Activated gamma-delta T cell treated with Interleukin-2 at 50 U/mL for 16 hours (primary cell): ENCODE results near the gene HNRNPUL1.

ENCODE experiments used
- DNase-seq: peaks from one replicate; pipeline ENCODE4 v3.0.0-alpha.2; 2020

HNRNPUL1 gene

DNA sequence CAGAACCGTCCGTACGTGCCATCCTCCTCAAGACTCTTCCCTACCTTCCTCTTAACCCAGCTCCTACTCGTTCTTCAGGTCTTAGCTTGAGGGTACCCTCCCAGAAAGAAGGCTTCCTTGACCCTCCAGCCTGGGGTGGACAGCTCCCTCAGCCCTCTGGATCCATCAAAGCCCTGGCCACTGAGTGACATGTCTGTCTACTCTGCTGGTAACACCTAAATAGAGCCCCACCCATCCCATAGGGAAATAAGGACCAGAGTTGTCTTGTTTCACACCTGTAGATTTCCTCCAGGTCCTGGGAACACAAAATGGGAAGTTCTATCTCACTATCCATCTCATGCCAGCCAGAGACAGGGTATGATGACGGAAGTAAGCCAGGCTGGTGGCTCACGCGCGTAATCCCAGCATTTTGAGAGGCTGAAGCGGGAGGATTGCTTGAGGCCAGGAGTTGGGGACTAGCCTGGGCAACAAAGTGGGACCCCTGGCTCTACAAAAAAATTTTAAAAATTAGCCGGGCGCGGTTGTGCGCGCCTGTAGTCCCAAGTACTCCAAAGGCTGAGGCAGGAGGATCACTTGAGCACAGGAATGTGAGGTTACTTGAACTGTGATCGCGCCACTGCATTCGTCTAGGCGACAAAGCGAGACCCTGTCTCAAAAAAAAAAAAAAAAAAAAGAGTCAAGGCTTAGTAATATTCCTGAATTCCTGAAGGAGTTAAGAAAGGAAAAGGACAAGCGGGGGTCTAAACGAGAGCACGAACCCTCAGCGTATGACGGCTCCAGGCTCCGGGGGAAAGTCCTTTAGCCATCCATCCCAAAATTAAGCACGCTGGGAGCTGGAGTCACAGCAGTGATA, 45.2 kb downstream of the HNRNPUL1 start:
- no peak for DNase-seq

GRCh38 chr19:41310033-41310831, 46.1 kb downstream of the HNRNPUL1 start, which contains the start of gene CCDC97:
CCDC97 (plus strand) TSS chr19:41310172; CDS start chr19:41310311, 139 bp downstream.
- peak; percentile 88 for DNase-seq

DNA sequence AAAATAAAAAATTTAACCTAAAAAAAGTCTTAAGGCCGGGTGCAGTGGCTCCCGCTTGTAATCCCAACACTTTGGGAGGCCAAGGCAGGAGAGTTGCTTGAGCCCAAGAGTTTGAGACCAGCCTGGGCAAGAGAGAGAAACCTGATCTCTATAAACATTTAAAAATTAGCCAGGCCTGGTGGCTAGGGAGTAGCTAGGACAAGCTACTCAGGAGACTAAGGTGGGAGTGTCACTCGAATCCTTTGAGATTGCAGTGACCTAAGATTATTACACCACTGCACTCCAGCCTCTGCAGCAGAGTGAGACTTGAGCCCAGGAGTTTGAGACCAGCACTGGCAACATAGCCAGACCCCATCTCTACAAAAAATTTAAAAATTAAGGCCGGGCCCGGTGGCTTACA, 46.9 kb downstream of the HNRNPUL1 start:
- DNase-seq: no peak

DNA sequence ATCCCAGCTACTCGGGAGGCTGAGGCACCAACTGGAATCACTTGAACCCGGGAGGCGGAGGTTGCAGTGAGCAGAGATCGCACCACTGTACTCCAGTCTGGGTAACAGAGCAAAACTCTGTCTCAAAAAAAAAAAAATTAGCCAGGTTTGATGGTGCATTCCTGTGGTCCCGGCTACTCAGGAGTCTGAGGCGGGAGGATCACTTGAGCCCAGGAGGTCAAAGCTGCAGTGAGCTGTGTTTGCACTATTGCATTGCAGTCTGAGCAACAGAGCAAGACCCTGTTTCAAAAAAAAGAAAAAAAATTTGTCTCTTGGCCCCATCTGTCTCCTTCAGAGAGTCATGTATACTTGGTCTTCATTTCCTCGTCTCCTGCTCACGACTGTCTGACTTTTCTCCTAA, 47.4 kb downstream of the HNRNPUL1 start:
- DNase-seq: no peak

DNA sequence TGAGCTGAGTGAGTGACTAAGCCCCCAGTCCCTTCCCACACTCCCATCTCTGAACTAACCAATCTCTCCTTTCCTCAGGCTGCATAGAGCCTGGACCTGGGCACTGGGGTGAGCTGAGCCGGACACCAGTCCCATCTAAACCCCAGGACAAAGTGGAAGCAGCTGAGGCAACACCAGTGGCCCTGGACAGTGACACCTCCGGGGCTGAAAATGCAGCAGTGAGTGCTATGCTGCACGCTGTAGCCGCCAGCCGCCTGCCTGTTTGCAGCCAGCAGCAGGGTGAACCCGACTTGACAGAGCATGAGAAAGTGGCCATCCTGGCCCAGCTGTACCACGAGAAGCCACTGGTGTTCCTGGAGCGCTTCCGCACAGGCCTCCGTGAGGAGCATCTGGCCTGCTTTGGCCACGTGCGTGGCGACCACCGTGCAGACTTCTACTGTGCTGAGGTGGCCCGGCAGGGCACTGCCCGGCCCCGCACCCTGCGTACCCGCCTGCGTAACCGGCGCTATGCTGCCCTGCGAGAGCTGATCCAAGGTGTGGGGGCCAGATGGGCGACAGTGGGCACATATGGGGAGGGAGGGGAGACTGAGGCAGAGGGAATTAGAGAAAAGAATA, 52.2 kb downstream of the HNRNPUL1 start:
- DNase-seq: no peak

- no peak for DNase-seq
These were observed 54.7 kb downstream of the HNRNPUL1 start for GRCh38 chr19:41318696-41319499.

DNA sequence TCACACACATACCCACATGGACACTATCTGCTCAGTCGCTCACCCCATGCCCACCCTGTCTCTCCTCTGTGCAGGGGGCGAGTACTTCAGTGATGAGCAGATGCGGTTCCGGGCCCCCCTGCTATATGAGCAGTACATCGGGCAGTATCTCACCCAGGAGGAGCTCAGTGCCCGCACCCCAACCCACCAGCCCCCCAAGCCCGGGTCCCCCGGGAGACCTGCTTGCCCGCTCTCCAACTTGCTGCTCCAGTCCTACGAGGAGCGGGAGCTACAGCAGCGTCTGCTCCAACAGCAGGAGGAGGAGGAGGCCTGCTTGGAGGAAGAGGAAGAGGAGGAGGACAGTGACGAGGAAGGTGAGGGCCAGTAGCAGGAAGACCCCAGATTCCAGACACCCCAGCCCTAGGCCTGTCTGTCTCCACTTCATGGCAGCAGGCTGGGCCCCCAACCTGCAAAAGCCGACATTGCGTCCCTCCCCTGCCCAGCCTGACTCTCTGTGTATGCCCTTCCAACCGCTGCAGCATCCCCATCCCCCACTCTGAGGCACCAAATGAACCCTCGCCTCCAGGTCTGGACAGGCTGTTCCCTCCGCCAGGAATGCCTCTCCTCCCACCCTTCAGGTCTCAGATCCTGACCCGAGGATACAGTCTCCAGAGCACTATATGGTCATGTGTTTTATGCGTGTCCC, 55.5 kb downstream of the HNRNPUL1 start:
- no peak for DNase-seq

- no peak for DNase-seq
These were observed 56.0 kb downstream of the HNRNPUL1 start for GRCh38 chr19:41320185-41320518.

- DNase-seq: no peak
These were observed 56.4 kb downstream of the HNRNPUL1 start for GRCh38 chr19:41320568-41320967.

GRCh38 chr19:41321204-41321599, 57.0 kb downstream of the HNRNPUL1 start:
- no peak for DNase-seq

GRCh38 chr19:41321600-41322270, 57.6 kb downstream of the HNRNPUL1 start:
- DNase-seq: no peak

DNA sequence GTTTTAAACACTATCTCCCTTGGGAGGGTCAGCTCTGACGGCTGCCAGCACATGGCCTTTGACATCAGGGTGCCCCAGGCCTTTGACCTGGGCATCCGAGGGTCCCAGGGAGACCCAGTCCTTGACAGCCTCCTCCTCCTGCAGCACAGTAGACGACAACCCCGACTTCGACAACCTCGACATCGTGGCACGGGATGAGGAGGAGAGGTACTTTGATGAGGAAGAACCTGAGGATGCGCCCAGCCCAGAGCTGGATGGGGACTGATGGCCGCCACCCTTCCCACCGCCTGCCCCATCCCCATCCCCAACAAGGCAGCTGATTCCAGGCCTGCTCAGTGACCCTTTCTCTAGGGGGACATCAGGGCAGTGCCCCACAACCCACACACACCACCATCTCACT, 58.3 kb downstream of the HNRNPUL1 start:
- DNase-seq: no peak

DNA sequence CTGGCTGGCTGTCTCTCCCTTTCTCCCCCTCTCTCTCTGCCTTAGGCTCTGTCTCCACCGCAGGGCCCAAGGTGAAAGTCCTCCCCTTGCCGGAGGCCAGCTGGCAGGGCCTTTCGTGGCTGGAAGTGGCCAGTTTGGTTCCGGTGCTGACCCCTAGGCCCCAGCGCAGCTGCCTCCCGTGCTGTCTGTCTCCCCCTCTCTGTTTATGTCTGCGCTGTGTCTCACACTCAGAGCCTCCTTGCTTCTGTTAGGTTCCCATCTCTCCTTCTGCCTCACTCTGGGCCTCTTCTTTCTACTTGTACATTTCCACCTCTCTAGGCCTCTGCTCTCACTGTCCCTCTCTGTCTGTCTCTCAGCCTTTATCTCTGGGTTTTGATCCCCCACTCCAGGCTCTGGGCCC, 58.9 kb downstream of the HNRNPUL1 start:
- DNase-seq: no peak

GRCh38 chr19:41323430-41324125, 59.4 kb downstream of the HNRNPUL1 start:
- DNase-seq: no peak

DNA sequence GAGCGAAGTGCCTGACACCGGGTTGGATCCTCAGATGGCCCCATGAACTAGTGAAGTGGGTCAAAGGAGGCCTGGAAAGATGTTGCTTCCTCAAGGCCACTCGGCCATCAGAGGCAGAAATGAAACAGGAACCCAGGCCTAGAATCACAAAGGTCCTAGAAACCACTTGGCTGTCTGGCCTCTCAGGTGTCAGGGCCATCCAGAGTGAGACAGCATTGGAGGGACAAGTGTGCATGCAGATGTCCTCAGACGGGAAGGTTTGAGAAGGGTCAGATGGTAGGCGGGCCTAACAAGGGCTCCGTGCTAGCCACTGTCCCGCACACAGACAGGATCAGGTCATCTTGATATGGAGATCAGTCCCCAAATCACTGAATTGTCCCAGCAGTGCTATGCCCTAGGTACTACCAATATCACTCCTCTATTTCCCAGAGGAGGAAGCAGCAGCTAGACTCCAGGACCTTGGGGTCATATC, 60.1 kb downstream of the HNRNPUL1 start:
- no peak for DNase-seq

- no peak for DNase-seq
These were observed 60.9 kb downstream of the HNRNPUL1 start for GRCh38 chr19:41324921-41325639.

DNA sequence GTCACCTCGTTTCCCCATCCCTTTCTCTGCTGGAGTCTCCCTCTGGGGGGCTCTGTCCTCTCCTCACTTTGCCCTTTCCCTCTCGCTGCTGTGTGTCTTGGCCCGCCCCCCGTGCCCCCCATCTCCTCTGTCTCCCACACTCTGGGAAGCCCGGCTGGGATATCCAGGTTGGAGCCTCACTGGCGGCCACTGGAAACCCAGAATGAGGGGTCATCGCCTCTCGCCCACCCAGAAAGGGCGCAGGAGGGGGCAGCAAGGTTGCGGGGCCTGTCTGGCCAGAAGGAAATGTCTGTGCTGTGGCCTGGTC, 61.4 kb downstream of the HNRNPUL1 start:
- DNase-seq: no peak

- DNase-seq: peak; percentile 41
These were observed 62.0 kb downstream of the HNRNPUL1 start for GRCh38 chr19:41325947-41326706.

- no peak for DNase-seq
These were observed 63.0 kb downstream of the HNRNPUL1 start for GRCh38 chr19:41327076-41327575.
